K562 (cell line): ENCODE results near the gene ZNF418. TPM values are rescaled to one million over a fixed set of nuclear protein-coding genes. Genes with fewer than 3 reads are reported as not detected.
A peak's percentile ranks its signal among the peaks of the same experiment; 100 is the strongest.

Experiments used
- ATAC-seq: fragments of 200-7000 bp; cut with Tn5 transposase; 3 replicates; pipeline ENCODE4 v1.9.1; 2020; ENCODE audit warnings: moderate library complexity
- Bru-seq: library from RNA; stranded (reverse); fragments of 400-500 nt; gene quantifications from one replicate; lab custom pipeline; 2021; lab: Mats Ljungman, UMichigan
- BruChase-seq, 2 experiments: library from RNA; stranded (reverse); fragments of 400-500 nt; gene quantifications; one replicate each; lab custom pipeline; 2021; lab: Mats Ljungman, UMichigan
- BruUV-seq: library from RNA; stranded (reverse); fragments of 400-500 nt; replicated peaks from 2 replicates; lab custom pipeline; 2021; lab: Mats Ljungman, UMichigan
- CTCF ChIA-PET: fragments of 300-600 bp; formaldehyde crosslinking; extraction: SDS; loops from one replicate; lab custom pipeline; 2021; ENCODE audit warnings: low intra/inter-chr PET ratio; lab: Yijun Ruan, JAX
- POLR2A ChIA-PET: fragments of 300-600, 350-650 bp; sonication (Branson Sonifier 250); formaldehyde crosslinking; extraction: SDS; loops from one replicate; lab custom pipeline; 2021; ENCODE audit warnings: antibody characterized with exemption, inconsistent platforms; lab: Yijun Ruan, JAX
- DNase-seq, 4 experiments: peaks; one replicate each; pipeline versions ENCODE4 v3.0.0 to v3.0.0-alpha.2; 2011 to 2018; ENCODE audit warnings: low spot score in 3 of 4, mixed read lengths in 3 of 4; ENCODE audit errors: extremely low read depth in 1 of 4
- FAIRE-seq: peaks from 2 replicates; lab custom pipeline; 2011; peaks lifted over from hg19 to GRCh38; lab: Jason Lieb, UNC
- H2AFZ ChIP-seq: 2 replicates; pipeline ENCODE4 v1.6.0; 2011; ENCODE audit warnings: low read depth, low read length, control low read depth, inconsistent platforms
- H3K27ac ChIP-seq: fragments of 200-600 bp; 3 replicates; pipeline ENCODE4 v1.8.0; 2011; ENCODE audit warnings: low read depth, mild to moderate bottlenecking, control low read depth, inconsistent platforms, low read length, moderate library complexity, mixed read lengths; ENCODE audit errors: extremely low read depth
- H3K27me3 ChIP-seq, 2 experiments: fragments of 300-600 bp in 1 of 2; 2 replicates in 1 of 2; 3 replicates in 1 of 2; pipeline versions ENCODE4 v1.6.0 to v1.8.0; 2011; ENCODE audit warnings: inconsistent platforms in 2 of 2, low read length in 2 of 2, mild to moderate bottlenecking in 1 of 2, mixed read lengths in 1 of 2, moderate library complexity in 1 of 2; ENCODE audit not compliant: control insufficient read depth in 2 of 2, insufficient read depth in 2 of 2
- H3K36me3 ChIP-seq: fragments of 300-600 bp; 3 replicates; pipeline ENCODE4 v1.8.0; 2011; ENCODE audit warnings: mild to moderate bottlenecking, low read length, inconsistent platforms; ENCODE audit not compliant: control insufficient read depth, insufficient read depth
- H3K4me1 ChIP-seq, 2 experiments: fragments of 200-600 bp in 1 of 2; replicated peaks in 1 of 2; 2 replicates in 1 of 2; 3 replicates in 1 of 2; pipeline versions ENCODE4 v1.5.1 to v1.8.0; 2011; ENCODE audit warnings: inconsistent platforms in 2 of 2, low read length in 2 of 2, mild to moderate bottlenecking in 1 of 2, mixed read lengths in 1 of 2, moderate library complexity in 1 of 2; ENCODE audit not compliant: control insufficient read depth in 2 of 2, insufficient read depth in 2 of 2
- H3K4me2 ChIP-seq: 2 replicates; pipeline ENCODE4 v1.6.1; 2011; ENCODE audit warnings: low read length, control low read depth, inconsistent platforms, mixed read lengths; ENCODE audit not compliant: insufficient read depth
- H3K4me3 ChIP-seq: fragments of 200-600 bp; sonication (generic), shearing (Covaris generic); 2 replicates; pipeline ENCODE4 v1.5.1; 2016; ENCODE audit warnings: control low read depth, inconsistent platforms
- H3K79me2 ChIP-seq: fragments of 200-600 bp; 3 replicates; pipeline ENCODE4 v1.8.0; 2011; ENCODE audit warnings: low read length, inconsistent platforms; ENCODE audit not compliant: control insufficient read depth, insufficient read depth
- H3K9ac ChIP-seq, 2 experiments: 2 replicates each; pipeline versions ENCODE4 v1.6.0 to v1.6.1; 2011; ENCODE audit warnings: low read depth in 2 of 2, low read length in 2 of 2, control low read depth in 1 of 2, inconsistent platforms in 1 of 2, mild to moderate bottlenecking in 1 of 2, mixed read lengths in 1 of 2; ENCODE audit not compliant: insufficient read depth in 1 of 2
- H3K9me1 ChIP-seq: one replicate; pipeline ENCODE4 v1.6.0; 2011; ENCODE audit warnings: inconsistent platforms, mild to moderate bottlenecking, low read length, moderate library complexity; ENCODE audit not compliant: control insufficient read depth, insufficient read depth
- H3K9me3 ChIP-seq: replicated peaks from 2 replicates; pipeline ENCODE4 v1.5.1; 2011; ENCODE audit warnings: low read depth, low read length, inconsistent platforms; ENCODE audit not compliant: control insufficient read depth, insufficient read depth
- H4K20me1 ChIP-seq: replicated peaks from 2 replicates; pipeline ENCODE4 v1.6.1; 2011; ENCODE audit warnings: low read length, inconsistent platforms, mixed read lengths; ENCODE audit not compliant: control insufficient read depth, insufficient read depth
- SRSF7 ChIP-seq: fragments of 200-400 bp; formaldehyde crosslinking; optimal IDR thresholded peaks from 2 replicates; pipeline ENCODE3; 2017; ENCODE audit warnings: mild to moderate bottlenecking, low read depth, low read length
- XRCC5 ChIP-seq: fragments of 200-400 bp; formaldehyde crosslinking; IDR thresholded peaks from 2 replicates; pipeline ENCODE4 v1.6.1; 2017; ENCODE audit warnings: low read depth, mild to moderate bottlenecking, low read length
- ZNF143 ChIP-seq: sonication (generic); formaldehyde crosslinking; IDR thresholded peaks from 2 replicates; pipeline ENCODE4 v1.9.0; 2022; ENCODE audit warnings: mild to moderate bottlenecking, missing genetic modification reagents
- ZNF583 ChIP-seq: fragments of 250-450 bp; sonication (Bioruptor Pico); IDR thresholded peaks from 2 replicates; pipeline ENCODE4 v1.4.0; 2020
- ZNF609 ChIP-seq: sonication (generic); formaldehyde crosslinking; IDR thresholded peaks from 2 replicates; pipeline ENCODE4 v1.8.1; 2023; ENCODE audit warnings: missing genetic modification reagents, mild to moderate bottlenecking, borderline replicate concordance
- WGBS: fragments of 100-300 bp; shearing (Covaris generic); methylation state at CpG from one replicate; pipeline ENCODE4 v1.1.6; 2016; ENCODE audit warnings: low coverage, mixed read lengths; ENCODE audit not compliant: insufficient coverage; ENCODE audit errors: missing lambda C conversion rate; 5-methylcytosine and 5-hydroxymethylcytosine counted together
- in situ Hi-C: fragments of 300-500 bp; cut with MboI; formaldehyde crosslinking; loops from 4 replicates; pipeline ENCODE4 v1.15.0; 2018; ENCODE audit warnings: inconsistent platforms, mixed read lengths
- intact Hi-C: fragments of 100-400 bp; cut with micrococcal nuclease; formaldehyde crosslinking; loops from 2 replicates; pipeline ENCODE4 v1.14.2; 2022
- long read RNA-seq, 3 experiments: library from polyadenylated mRNA in 2 of 3; library from RNA in 1 of 3; unstranded in 2 of 3; stranded (forward) in 1 of 3; transcript quantifications; one replicate each; pipeline ENCODE4 v2.0.0, GENCODE V29; 2019 to 2022
- polyA minus RNA-seq, 3 experiments: library from RNA; depleted of rRNA, polyadenylated mRNA; stranded (reverse); fragments of >200 nt; gene quantifications; 2 replicates each; pipeline ENCODE4 v1.2.3, GENCODE V29; 2011
- polyA plus RNA-seq, 8 experiments: library from polyadenylated mRNA; depleted of rRNA in 4 of 8; stranded (reverse) in 5 of 8; unstranded in 3 of 8; fragments of >200 nt; fragmentation: Nextera tagmentation in 2 of 8; fragmentation: Illumina TruSeq in 1 of 8; extraction: Ambion mirVana in 2 of 8; extraction: Trizol in 1 of 8; gene quantifications; 2 replicates each; pipeline versions ENCODE4 v1.2.1 to v1.2.3, GENCODE V29; 2011 to 2014; ENCODE audit warnings: inconsistent platforms in 1 of 8, missing spikeins in 1 of 8
- total RNA-seq, 7 experiments: library from RNA; depleted of rRNA in 6 of 7; stranded (reverse); fragments of >200 nt in 6 of 7; fragmentation: Illumina TruSeq in 2 of 7; extraction: Trizol in 2 of 7; gene quantifications; 2 replicates each; pipeline versions ENCODE4 v1.2.1 to v1.2.3, GENCODE V29; 2011 to 2021; ENCODE audit warnings: low replicate concordance in 1 of 7
- TF ChIP-seq, protein P1 (sequence below): fragments of 250-450 bp; sonication (Bioruptor Pico); IDR thresholded peaks from 2 replicates; pipeline ENCODE4 v1.4.0; 2020; ENCODE audit warnings: mild to moderate bottlenecking
- TF ChIP-seq, protein P2 (sequence below), 2 experiments: IDR thresholded peaks; 2 replicates each; pipeline ENCODE4 v1.6.1; 2011; ENCODE audit warnings: borderline replicate concordance in 1 of 2, control low read depth in 1 of 2, low read depth in 1 of 2, low read length in 1 of 2, mild to moderate bottlenecking in 1 of 2, mixed read lengths in 1 of 2, moderate library complexity in 1 of 2; ENCODE audit not compliant: insufficient read depth in 1 of 2, insufficient read length in 1 of 2, poor library complexity in 1 of 2, severe bottlenecking in 1 of 2; ENCODE audit errors: extremely low read depth in 1 of 2

Gene ZNF418
- total RNA-seq (2011; cell fraction: chromatin; rRNA removed; ENCODE audit: low replicate concordance), result 1.7 and 2.3 TPM in 2 replicates
- 2.5 and 4.2 TPM in 2 replicates for total RNA-seq (2011; cell fraction: nucleolus; rRNA removed)
- 1.6 and 4.6 TPM in 2 replicates for total RNA-seq (2011; cell fraction: nucleoplasm; rRNA removed)
- total RNA-seq (2014; rRNA removed), result 0.04 and 0.32 TPM in 2 replicates
- total RNA-seq (2014; rRNA removed; fragmentation: Illumina TruSeq; extraction: Trizol), result 0.44 and 0.51 TPM in 2 replicates
- total RNA-seq (2015; rRNA removed; fragmentation: Illumina TruSeq; extraction: Trizol), result 0.18 and 0.53 TPM in 2 replicates
- total RNA-seq (2021), result 0.29 and 0.58 TPM in 2 replicates
- 0.19 and 0.63 TPM in 2 replicates for polyA plus RNA-seq (2011; rRNA removed)
- 0.07 and 0.13 TPM in 2 replicates for polyA plus RNA-seq (2011; cell fraction: cytosol; rRNA removed)
- 0.27 and 0.58 TPM in 2 replicates for polyA plus RNA-seq (2011; cell fraction: nucleus; rRNA removed)
- 0.12 and 0.54 TPM in 2 replicates for polyA plus RNA-seq (2012)
- polyA plus RNA-seq (2014; fragmentation: Illumina TruSeq; extraction: Trizol), result 0.21 and 0.70 TPM in 2 replicates
- polyA plus RNA-seq (2014; fragmentation: Nextera tagmentation; extraction: Ambion mirVana), result under 1 TPM; 0.11 to 0.24 TPM
- 0.55 and 0.61 TPM in 2 replicates for polyA plus RNA-seq (2014; rRNA removed)
- 0.66 and 0.81 TPM in 2 replicates for polyA minus RNA-seq (2011; rRNA and poly(A)+ RNA removed)
- polyA minus RNA-seq (2011; cell fraction: cytosol; rRNA and poly(A)+ RNA removed), result not detected in 2 replicates
- polyA minus RNA-seq (2011; cell fraction: nucleus; rRNA and poly(A)+ RNA removed), result 0.27 and 0.56 TPM in 2 replicates
- Bru-seq, nascent RNA, result percentile 40 among the genes with signal in this experiment
- percentile 38 among the genes with signal in this experiment for BruChase-seq, experiment 1, labeled RNA remaining after a 2-hour chase
- BruChase-seq, experiment 2, labeled RNA remaining after a 6-hour chase, result percentile 37 among the genes with signal in this experiment
- long read RNA-seq, experiment 1, partial matches to known transcripts, result 0 of 2 reads
- long read RNA-seq, experiment 1, other reads (novel, unspliced or antisense), result 2 of 2 reads
- long read RNA-seq, experiment 2, result 0 reads
- long read RNA-seq, experiment 3, result 0 reads

- Histone ChIP-seq H3K9me3 (0 out of 2 replicates have a peak, but pooled peaks cover 2% of the 10 kb centered on the region), H4K20me1 (no peaks in the 10 kb centered on the region), H3K9ac (peak within 1 kb of the TSS in 1 of 2 experiments; percentile 58; a peak in 1 of 4 replicates), H3K79me2 (no peaks in the 10 kb centered on the region), H3K4me1 (peaks cover 0 to 4% of the 10 kb centered on the region in 2 experiments; a peak in 1 of 5 replicates), H3K36me3 (no peaks in the 10 kb centered on the region), H3K27me3 (no peaks in the 10 kb centered on the region), H3K4me2 (peak within 1 kb of the TSS; percentile 37), H3K4me3 (peak within 1 kb of the TSS; percentile 36), H2AFZ (peak within 1 kb of the TSS; percentile 45; the same call in 1 of the 2 replicates), H3K9me1 (no peaks in the 10 kb centered on the region), H3K27ac (no peak within 1 kb of the TSS)
- ChIA-PET POLR2A (interaction anchor here (0.7 to 1.0 kb wide), 3 partner anchors 19 to 208 kb away, joined by 3 to 5 read pairs (median 3); partner anchors contain the start of genes ZNF417 and ZNF671), CTCF (no interaction called here)
- no peak for FAIRE-seq
- intact Hi-C loops, result no loop called here
- DNase-seq, result peak in 2 of 4 experiments; percentile 12 to 18
- TSS peak; percentile 67 for BruUV-seq
- ATAC-seq, result peak; percentile 76
- in situ Hi-C loops, result no loop called here
- WGBS, result 19% methylated on average over 36 of the region's 54 CpGs
- TF ChIP-seq ZNF583 (CRISPR knock-in tag) (no peak), SRSF7 (no peak), ZNF609 (CRISPR knock-in tag) (no peak), ZNF143 (peak; percentile 67; the same call in 1 of the 2 replicates), XRCC5 (no peak)
- TF ChIP-seq, protein P1, sequence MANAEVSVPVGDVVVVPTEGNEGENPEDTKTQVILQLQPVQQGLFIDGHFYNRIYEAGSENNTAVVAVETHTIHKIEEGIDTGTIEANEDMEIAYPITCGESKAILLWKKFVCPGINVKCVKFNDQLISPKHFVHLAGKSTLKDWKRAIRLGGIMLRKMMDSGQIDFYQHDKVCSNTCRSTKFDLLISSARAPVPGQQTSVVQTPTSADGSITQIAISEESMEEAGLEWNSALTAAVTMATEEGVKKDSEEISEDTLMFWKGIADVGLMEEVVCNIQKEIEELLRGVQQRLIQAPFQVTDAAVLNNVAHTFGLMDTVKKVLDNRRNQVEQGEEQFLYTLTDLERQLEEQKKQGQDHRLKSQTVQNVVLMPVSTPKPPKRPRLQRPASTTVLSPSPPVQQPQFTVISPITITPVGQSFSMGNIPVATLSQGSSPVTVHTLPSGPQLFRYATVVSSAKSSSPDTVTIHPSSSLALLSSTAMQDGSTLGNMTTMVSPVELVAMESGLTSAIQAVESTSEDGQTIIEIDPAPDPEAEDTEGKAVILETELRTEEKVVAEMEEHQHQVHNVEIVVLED, result peak; percentile 89
- TF ChIP-seq, protein P2, sequence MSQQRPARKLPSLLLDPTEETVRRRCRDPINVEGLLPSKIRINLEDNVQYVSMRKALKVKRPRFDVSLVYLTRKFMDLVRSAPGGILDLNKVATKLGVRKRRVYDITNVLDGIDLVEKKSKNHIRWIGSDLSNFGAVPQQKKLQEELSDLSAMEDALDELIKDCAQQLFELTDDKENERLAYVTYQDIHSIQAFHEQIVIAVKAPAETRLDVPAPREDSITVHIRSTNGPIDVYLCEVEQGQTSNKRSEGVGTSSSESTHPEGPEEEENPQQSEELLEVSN (IDR thresholded peaks at IDR 0.05; ENCODE audit: borderline replicate concordance in 1 of 2, extremely low read depth in 1 of 2, insufficient read depth in 1 of 2, insufficient read length in 1 of 2, low read depth in 1 of 2, low read length in 1 of 2, poor library complexity in 1 of 2, severe bottlenecking in 1 of 2), result peak in 1 of 2 experiments; percentile 52
Measured at GRCh38 chr19:57934820-57935665, at the start of gene ZNF418. TSS of gene ZNF418 (minus strand) at chr19:57935402. CDS start at chr19:57933822, 1,580 bp downstream.
